ENCODE results near the gene CRYGD.
"Not testable (repeated sequence)": the region's sequence is repeated elsewhere in the genome, so short reads cannot be mapped to it uniquely, and the experiment has no call there.

Gene CRYGD

GRCh38 chr2:208112969-208113368, 11.4 kb downstream of the CRYGD start:
- no peak overlapping the region for H3K4me3 ChIP-seq (ENCODE audit: low read depth, low read length)
- no peak for TF ChIP-seq CTCF (IDR thresholded peaks at IDR 0.05; ENCODE audit: insufficient read depth, low read depth, low read length, missing control alignments)
- DNase-seq (ENCODE audit: low read depth), result no peak

- DNase-seq (ENCODE audit: low read depth); H3K4me3 ChIP-seq (ENCODE audit: low read depth, low read length): not testable (repeated sequence)
These were observed 12.0 kb downstream of the CRYGD start for GRCh38 chr2:208112273-208112745.

GRCh38 chr2:208103616-208104015, 20.7 kb downstream of the CRYGD start:
- DNase-seq (ENCODE audit: low read depth), result no peak
- no peak for TF ChIP-seq CTCF (IDR thresholded peaks at IDR 0.05; ENCODE audit: insufficient read depth, low read depth, low read length, missing control alignments)
- H3K4me3 ChIP-seq (ENCODE audit: low read depth, low read length), result no peak overlapping the region

- no peak for DNase-seq (ENCODE audit: low read depth)
- TF ChIP-seq CTCF (IDR thresholded peaks at IDR 0.05; ENCODE audit: insufficient read depth, low read depth, low read length, missing control alignments), result no peak
- no peak overlapping the region for H3K4me3 ChIP-seq (ENCODE audit: low read depth, low read length)
These were observed 22.4 kb downstream of the CRYGD start for GRCh38 chr2:208101716-208102631.

- TF ChIP-seq CTCF (IDR thresholded peaks at IDR 0.05; ENCODE audit: insufficient read depth, low read depth, low read length, missing control alignments), result no peak
- no peak overlapping the region for H3K4me3 ChIP-seq (ENCODE audit: low read depth, low read length)
- no peak for DNase-seq (ENCODE audit: low read depth)
These were observed 24.4 kb downstream of the CRYGD start for GRCh38 chr2:208099682-208100470.

- not testable (repeated sequence) for H3K4me3 ChIP-seq (ENCODE audit: low read depth, low read length); DNase-seq (ENCODE audit: low read depth)
These were observed 25.6 kb downstream of the CRYGD start for GRCh38 chr2:208098701-208099100.

- no peak for TF ChIP-seq CTCF (IDR thresholded peaks at IDR 0.05; ENCODE audit: insufficient read depth, low read depth, low read length, missing control alignments)
- DNase-seq (ENCODE audit: low read depth), result no peak
- no peak overlapping the region for H3K4me3 ChIP-seq (ENCODE audit: low read depth, low read length)
These were observed 26.1 kb downstream of the CRYGD start for GRCh38 chr2:208098267-208098666.
